ENCODE data around the gene P3R3URF.

Gene P3R3URF

DNA sequence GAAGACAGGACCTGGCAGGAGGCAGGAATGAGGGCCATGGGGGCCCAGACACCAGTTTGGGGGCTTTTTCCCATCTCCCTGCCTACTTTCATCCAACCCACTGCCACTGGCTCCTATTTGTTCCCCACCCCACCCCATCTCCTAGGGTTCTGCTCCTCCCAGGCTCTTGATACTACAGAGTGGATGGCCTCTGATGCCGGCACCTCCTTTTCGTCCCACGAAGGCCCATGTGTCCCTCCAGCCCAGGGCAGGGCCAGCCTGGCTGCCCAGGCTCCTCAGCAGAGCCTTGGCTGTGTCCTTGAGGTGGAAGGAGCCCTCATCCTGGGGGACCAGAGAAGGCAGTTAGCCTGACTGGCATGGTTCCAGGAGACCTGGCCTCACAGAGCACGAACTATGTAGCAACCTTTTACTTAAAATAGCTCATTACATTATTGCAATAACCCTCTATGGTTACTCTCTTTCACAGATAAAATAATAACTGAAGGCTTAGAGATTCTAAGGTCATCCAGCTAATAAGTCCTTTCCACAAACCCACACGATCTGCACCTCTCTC, 18.4 kb upstream of the P3R3URF start:
- DNase-seq (ENCODE audit: extremely low read depth in 1 of 2, low read depth in 1 of 2) = no peak

- no peak for DNase-seq (ENCODE audit: extremely low read depth in 1 of 2, low read depth in 1 of 2)
These were observed 17.8 kb upstream of the P3R3URF start for GRCh38 chr1:46193984-46194570.

- no peak for DNase-seq (ENCODE audit: extremely low read depth in 1 of 2, low read depth in 1 of 2)
These were observed 17.0 kb upstream of the P3R3URF start for GRCh38 chr1:46193285-46193684.

DNA sequence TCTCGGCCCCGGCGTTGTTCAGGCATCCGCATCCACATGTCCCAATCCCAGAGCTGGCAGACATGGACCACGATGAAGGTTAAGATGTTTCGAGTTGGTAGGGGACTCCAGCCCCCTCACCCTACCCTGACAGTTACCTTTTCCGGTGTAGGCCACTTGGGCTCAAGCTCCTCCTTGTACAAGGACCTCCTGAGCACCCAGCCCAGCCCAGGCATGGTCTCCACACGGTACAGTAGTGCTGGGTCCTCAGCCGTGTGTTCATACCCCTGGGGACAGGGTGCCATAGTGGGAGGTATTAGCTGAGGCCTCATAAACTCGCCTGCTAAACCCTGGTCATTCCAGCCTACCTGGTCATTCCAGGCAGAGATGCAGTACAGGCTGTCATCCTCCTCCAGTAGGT, 15.9 kb upstream of the P3R3URF start:
- DNase-seq (ENCODE audit: extremely low read depth in 1 of 2, low read depth in 1 of 2) = no peak

GRCh38 chr1:46191033-46191701, 14.9 kb upstream of the P3R3URF start:
- no peak for DNase-seq (ENCODE audit: extremely low read depth in 1 of 2, low read depth in 1 of 2)

DNA sequence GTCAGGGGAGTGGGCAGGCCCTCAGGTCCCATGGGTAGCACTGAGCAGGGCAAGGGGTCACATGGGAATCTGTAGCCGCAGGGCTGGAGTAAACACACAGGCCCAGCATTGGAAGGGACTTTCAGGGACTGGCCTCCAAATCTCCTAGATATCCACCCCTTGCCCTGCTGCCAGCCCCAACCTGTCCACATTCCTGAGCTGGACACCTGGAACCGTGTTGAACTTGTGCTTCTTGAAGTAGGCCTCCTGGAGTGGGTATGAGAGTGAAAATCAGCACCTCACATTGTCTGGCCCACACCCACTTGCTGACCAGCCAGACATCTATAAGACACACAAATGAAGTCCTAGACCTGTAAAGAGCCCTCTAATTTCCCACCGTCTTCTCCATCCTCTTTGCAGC, 14.3 kb upstream of the P3R3URF start:
- no peak for DNase-seq (ENCODE audit: extremely low read depth in 1 of 2, low read depth in 1 of 2)

- DNase-seq (ENCODE audit: extremely low read depth in 1 of 2, low read depth in 1 of 2) = no peak
These were observed 12.2 kb upstream of the P3R3URF start for GRCh38 chr1:46188295-46189030.

- no peak for DNase-seq (ENCODE audit: extremely low read depth in 1 of 2, low read depth in 1 of 2)
These were observed 11.0 kb upstream of the P3R3URF start for GRCh38 chr1:46187106-46187869.

DNA sequence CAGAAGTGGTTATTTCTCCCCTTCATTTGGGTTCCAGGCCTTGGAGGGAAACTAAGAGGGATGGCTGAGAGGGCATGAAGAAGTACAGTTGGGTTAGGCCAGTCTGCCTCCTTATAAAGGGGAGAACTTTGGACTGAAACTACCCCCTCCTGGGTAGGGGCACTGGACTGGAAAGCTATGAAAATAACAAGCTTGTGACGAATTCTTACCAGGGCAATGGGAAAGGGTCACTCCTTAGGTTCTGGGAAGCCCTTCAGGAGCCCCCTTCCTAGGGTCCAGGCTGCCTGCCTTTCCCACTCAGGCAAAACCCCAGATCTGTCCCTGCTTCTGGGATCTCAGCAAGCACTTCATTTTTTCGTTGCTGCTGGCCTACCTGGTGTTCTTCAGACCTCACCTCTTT, 9.8 kb upstream of the P3R3URF start:
- DNase-seq (ENCODE audit: extremely low read depth in 1 of 2, low read depth in 1 of 2) = no peak

GRCh38 chr1:46184920-46185658, 8.8 kb upstream of the P3R3URF start:
- no peak for DNase-seq (ENCODE audit: extremely low read depth in 1 of 2, low read depth in 1 of 2)

DNA sequence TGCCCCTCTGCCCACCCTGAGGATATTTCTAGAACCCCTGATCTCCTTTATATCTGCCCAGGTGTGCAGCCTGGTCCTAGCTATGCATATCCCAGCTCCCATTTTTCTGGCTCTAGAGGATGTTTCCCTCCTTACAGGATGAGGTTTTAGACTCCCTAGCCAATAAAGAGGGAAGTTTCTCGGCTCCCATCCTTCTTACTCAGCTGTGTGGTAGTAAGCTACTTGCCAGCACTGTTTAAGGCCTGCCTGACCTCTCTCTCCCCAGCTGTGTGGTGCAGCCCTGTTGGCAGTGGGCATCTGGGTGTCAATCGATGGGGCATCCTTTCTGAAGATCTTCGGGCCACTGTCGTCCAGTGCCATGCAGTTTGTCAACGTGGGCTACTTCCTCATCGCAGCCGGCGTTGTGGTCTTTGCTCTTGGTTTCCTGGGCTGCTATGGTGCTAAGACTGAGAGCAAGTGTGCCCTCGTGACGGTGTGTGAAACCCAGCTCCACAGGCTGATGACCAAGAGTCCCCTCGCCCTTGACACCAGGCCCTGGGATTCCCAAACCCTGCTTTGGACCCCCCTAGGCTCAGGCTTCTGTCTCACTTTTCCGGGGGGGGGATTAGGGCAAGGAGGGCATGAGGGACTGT, 7.8 kb upstream of the P3R3URF start:
- no peak for DNase-seq (ENCODE audit: extremely low read depth in 1 of 2, low read depth in 1 of 2)

- DNase-seq (ENCODE audit: extremely low read depth in 1 of 2, low read depth in 1 of 2) = no peak
These were observed 7.0 kb upstream of the P3R3URF start for GRCh38 chr1:46183079-46183847.

DNA sequence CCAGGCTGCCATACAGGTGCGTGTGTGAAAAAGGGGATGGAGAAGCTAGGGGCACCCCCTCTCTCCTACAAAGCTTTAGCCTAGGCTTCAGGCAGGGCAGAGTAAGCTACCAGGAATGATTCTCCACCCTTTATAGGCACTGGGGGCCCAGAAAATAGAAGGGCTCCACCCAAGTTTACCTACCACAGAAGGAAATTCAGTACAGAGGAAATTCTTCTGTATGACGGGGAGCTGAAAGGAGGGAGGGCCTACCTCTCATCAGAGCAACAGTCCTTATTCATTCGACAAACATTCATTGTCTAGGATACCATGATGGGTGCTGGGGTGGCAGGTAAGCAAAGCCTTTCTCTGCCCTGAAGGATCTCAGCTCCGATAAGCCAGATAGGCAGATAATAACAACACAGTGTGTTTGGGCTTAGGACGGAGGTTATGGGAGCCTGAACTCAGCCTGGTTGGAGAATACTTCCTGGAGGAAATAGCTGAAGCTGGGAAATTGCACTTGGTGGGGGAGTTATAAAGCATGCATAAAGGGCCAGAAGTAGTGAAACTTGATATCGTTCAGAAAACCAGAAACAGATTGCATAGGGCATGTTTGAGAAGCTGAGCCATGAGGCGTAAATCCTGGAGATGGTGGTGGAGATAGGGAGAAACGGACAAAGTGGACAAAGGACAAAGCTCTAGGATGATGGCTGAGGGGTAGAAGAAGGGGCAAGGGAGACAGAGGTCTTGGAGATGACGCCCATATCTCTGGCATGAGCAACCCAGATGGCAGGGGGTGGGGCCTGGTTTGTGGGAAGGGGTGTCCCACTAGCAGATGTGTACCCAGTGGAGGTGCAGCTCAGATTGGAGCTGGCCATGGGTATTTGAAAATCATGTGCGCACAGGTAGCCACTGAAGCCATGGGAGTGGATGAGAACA, 5.3 kb upstream of the P3R3URF start:
- DNase-seq (ENCODE audit: extremely low read depth in 1 of 2, low read depth in 1 of 2) = no peak

- no peak for DNase-seq (ENCODE audit: extremely low read depth in 1 of 2, low read depth in 1 of 2)
These were observed 3.9 kb upstream of the P3R3URF start for GRCh38 chr1:46180082-46180616.

GRCh38 chr1:46179138-46180081, 3.1 kb upstream of the P3R3URF start:
- DNase-seq (ENCODE audit: extremely low read depth in 1 of 2, low read depth in 1 of 2) = peak in 1 of 2 donors; percentile 36

- no peak for DNase-seq (ENCODE audit: extremely low read depth in 1 of 2, low read depth in 1 of 2)
These were observed 1.0 kb downstream of the P3R3URF start for GRCh38 chr1:46175243-46175642.
